Stimulated activated CD8-positive, alpha-beta memory T cell treated with anti-CD3 and anti-CD28 coated beads, Interleukin-2, amount 100 ng/mL, for 1 hour (primary cell): Measurements from ENCODE around the gene TKTL1.
A peak's percentile ranks its signal among the peaks of the same experiment; 100 is the strongest.

Experiments
- DNase-seq, 2 donors: peaks; one replicate each; pipeline ENCODE4 v3.0.0-alpha.2; 2020; ENCODE audit warnings: low read depth in 2 of 2

The TKTL1 gene

DNA sequence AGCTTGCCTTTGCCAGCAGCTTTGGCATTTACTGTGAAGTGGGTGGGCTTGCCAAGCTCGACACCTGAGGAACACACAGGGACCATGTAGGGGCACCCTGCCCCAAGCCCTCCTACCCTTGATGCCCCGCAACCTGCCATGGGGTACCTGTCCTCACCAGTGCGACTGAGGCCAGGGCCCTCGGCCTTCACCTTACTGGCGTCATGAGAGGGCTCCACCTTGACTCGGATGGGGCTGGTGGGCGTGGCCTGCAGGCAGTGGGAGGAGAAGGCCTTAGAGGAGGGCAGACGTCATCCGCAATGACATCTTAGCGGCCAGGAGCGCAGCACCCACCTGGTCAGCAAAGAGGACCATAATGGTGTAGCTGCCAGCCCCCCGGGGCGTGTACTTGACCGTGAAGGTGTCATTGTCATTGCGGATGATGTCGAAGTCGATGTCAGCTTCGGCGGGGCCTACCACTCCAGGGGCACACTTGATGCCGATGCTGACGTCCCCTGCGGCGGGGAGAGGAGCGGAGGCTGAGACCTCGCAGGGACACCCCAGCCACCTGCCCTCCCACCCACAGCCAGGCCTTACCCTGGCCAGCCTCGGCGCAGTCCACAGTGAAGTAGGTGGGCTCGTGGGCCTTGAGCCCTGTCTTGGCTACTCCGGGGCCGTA lies 66.6 kb downstream of the TKTL1 start:
- no peak for DNase-seq

DNA sequence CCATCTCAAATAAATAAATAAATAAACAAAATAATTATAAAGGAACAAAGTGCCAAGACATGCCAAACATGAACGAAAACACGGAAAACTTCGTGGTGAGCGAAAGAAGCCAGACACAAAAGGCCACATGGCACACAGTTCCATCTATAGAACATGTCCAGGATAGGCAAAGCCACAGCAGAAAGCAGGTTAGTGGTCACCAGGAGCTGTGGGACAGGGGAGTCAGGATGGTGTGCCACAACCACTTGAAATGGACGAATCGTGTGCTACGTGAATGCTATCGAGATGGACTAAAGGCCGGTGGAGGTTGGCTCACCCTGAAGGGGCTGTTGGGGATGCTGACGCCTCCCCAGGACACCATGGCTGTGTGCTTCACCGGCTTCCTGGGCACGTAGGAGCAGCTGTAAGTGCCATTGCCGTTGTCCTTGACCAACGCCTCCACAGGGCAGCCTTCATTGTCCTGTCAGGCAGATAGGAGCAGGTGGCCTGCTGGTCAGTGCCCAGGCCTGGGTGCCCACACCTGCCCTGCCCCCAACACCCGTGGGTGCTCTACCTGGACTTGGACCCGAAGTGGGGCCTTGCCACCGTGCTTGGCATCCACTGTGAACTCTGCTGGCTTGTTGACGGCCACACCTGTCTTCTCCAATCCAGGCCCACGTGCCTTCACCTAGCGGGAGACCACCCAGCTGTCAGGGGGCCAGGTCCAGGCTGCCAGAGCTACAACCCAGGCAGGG lies 68.3 kb downstream of the TKTL1 start:
- no peak for DNase-seq

GRCh38 chrX:154365052-154365600 lies 69.5 kb downstream of the TKTL1 start:
- no peak for DNase-seq

DNA sequence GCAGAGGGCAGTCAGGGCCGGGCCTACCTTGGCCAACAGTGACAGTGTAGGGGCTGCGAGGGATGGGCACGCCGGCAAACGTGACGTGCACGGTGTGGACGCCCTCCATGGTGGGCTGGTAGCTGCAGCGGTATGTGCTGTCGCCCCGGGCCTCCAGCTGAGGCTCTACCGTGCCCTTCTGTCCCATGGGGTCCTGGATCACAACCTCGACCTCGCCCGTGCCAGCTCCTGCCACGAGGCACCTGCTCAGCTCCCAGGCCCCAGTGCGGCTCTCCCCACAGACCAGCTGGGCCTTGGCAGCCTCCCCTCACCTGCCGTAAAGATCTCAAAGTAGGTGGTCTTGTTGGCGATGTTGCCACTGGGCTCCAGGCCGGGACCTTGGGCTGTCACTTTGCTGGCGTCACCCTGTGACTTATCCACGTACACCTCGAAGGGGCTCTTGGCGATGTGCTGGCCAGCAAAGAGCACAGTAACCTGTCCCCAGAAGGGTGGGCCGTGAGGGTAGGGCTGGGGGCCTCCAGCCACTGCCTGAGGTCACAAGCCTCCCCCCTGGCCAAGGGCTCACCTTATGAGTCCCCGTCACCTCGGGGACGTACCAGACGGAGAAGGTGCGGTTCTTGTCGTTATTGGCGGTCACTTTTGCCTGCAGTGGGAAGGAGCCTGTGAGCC lies 70.5 kb downstream of the TKTL1 start:
- DNase-seq, result no peak

GRCh38 chrX:154366666-154367055 lies 71.1 kb downstream of the TKTL1 start:
- no peak for DNase-seq

- no peak for DNase-seq
These were observed 72.1 kb downstream of the TKTL1 start for GRCh38 chrX:154367474-154368308.

DNA sequence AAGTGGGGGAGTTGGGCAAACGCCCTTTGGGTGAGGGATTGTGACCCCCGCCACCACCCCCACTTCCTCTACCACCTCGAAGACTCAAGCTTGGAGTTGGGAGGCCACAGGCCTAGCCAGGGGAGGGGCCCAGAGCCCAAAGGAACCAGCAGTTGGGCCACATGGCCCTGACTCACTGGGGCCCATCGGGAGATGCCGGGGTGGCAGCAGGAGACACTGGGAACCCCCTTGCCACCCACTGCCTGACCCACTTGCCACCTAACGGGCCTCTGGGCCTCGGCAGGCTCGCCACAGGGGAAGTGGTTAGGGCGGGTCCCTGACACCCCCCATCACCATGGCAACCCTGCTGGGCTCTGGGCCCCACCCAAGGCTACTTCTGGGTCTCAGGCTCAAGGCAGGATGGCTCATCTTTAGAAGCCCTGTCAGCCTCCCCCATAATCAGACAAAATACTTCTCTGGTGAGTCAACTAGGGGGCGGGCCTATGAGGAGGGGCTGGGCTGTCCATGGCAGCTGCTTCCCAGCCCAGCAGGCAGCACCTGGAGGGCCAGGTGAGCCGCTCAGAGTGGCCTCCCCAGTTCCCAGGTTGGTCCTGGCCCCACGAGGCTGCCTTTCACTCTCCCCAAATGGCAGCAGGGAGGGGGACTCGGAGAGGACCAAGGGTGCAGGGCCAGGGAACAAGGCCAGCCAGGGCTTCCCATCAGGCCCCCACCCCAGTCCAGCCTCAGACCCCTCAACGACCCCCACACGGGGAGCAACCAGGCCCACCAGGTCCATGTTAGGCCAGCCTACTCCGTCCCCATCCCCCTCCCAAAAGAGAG lies 73.2 kb downstream of the TKTL1 start:
- DNase-seq, result peak; percentile 88 to 89

DNA sequence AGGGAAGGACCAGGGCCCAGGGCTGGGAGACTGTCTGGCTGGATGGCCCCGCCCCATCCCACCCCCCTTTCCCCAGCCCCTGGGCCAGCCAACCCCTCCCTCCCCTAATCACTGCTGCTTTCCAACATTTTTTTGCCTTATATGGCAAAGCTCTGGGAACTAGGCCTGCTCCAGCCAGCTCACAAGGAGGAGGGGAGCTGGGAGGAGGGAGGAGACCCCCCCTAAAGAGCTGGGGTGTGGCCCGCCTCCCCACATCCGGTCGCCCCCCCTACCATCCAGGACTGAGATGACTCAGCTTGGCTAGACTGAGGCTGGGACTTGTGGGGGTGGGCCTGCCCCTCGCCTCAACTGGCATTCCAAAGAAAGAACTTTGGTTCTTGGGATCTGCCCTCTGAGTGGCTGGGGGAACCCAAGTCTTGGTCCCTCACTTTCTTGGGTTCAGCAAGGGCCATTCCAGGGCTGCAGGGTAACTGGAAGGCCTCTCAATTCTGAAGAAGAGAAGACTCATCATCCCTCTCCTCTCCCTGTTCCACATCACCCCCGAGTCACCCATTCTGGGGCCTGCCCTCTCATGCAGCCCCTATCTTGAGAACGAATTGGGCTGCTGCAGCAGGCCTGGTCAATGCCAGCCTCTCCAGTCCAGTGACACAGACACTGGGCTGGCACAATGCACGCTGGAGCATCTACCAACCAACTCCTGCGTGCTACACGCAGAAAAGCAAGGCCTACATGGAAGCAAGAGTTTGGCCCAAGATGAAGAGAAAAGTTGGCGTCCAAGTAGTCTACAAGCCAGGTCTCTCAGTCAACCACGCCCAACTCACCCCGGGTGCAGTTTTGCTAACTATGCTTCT lies 74.1 kb downstream of the TKTL1 start:
- DNase-seq, result peak; percentile 53 to 58

DNA sequence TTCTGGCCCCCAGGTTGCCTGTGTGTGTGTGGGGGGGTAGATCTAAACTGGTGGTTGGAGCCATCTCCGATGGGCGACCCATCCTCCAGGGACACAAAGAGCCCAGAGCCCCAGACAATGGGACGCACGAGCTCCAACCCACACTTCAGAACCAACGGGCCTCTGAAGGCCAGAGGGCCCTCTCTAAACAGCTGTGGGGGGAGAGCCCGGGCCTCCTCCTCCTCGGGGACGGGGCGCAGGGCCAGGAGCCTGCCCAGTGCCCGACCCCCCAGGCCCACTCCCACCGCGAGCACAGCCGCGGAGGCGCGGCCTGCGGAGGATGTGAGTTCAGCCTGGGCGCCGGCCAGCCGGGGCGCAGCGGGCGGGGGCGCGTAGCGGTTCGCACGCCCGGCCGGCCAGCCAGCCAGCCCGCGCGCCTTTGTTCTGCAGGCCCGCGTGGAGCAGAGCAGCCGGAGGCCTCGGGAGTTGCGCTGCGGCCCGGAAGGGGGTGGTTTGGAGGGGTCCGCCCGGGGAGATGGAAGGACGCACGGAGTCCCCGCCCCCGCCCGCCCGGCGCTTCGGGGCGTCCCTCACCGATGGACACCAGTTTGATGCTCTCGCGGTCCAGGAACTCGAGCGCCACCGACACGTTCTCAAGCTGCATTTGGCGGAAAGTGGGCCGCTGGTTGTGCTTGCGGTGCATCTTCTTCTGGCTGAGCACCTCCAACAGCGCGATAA lies 74.9 kb downstream of the TKTL1 start:
- no peak for DNase-seq

DNA sequence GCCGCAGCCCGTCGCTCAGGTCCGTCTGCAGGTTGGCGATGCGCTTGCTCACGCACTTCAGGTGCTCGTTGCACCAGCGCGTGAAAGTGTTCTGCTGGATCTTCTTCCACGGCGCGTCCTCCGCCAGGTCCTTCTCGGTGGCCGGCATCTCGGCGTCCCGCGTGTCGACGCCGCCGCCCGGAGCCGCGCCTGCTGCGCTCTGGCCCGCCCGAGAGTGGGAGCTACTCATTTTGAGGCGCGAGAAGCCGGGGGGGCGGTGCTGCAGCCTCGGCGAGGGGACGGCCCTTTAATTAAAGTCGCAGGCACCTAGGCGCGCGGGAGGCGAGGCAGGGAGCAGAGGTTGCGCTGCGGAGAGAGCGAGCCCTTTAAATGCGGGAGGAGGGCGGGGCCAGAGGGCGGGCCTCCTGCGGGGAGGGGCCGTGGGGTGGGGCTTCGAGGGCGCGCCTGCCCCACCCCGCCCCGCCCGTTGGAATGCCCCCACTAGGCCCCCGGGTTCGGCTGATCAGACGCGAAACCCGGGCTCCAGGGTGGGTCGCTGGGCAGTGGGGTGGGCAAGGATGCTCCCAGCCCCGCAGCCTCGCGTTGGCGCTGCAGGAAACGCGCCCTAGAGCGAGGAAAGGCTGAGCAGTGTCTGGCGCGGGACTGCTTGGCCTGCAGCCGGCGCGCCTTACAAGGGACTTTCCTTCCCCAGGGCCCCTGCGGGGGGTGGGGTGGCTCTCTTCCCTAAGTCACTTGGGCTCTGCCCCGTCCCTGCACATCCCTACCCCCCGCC lies 75.6 kb downstream of the TKTL1 start:
- peak; percentile 83 to 88 for DNase-seq

DNA sequence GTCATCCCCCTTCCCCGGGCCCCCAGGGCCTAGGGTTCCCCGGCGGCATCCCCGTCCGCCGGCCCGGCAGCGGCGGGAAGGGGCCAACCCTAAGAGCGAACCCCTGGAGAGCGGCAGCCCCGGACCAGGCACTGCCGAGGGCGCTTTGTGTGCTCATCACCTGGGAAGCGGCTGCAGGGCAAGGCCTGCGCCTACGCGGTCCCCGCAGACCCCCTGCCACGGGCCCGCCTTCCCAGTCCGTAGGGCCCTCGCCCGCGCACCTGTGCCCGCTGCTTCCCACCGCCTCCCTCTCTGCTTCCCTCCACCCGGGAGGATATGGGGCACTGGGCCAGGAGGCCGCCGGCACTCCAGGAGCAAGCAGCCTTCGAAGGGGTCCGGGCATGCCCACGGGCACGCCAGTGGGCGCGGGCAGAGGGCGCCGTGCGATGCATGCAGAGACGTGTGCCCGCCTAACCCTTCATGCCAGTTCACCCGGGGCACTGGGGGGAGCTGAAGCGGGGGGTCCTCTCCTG lies 76.2 kb downstream of the TKTL1 start:
- no peak for DNase-seq

- DNase-seq, result no peak
These were observed 77.0 kb downstream of the TKTL1 start for GRCh38 chrX:154372612-154373022.

- no peak for DNase-seq
These were observed 78.0 kb downstream of the TKTL1 start for GRCh38 chrX:154373340-154374306.

- no peak for DNase-seq
These were observed 78.9 kb downstream of the TKTL1 start, which contains the start of gene FLNA for GRCh38 chrX:154374313-154375155. TSS of gene FLNA (minus strand) at chrX:154374634. CDS start at chrX:154371245, 3,389 bp downstream.

DNA sequence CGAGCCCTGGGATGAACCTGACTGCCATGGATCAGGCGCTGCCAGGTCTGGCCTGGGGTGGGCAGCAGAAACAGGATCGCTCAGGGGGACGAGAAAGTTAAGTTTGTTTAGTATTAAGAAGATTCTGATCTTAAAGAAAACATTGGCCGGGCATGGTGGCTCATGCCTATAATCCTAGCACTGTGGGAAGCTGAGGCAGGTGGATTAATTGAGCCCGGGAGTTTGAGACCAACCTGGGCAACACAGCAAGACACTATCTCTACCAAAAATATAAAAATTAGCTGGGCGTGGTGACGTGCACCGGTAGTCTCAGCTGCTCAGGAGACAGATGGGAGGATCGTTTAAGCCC lies 79.5 kb downstream of the TKTL1 start:
- DNase-seq, result no peak

GRCh38 chrX:154376774-154377173 lies 81.2 kb downstream of the TKTL1 start:
- no peak for DNase-seq
